GM12872 (cell line): ENCODE results near the gene GABRA1.

Experiments
- CTCF ChIP-seq: IDR thresholded peaks from 3 replicates; pipeline ENCODE4 v1.5.1; 2011; ENCODE audit warnings: low read depth, mild to moderate bottlenecking, low read length, moderate library complexity; ENCODE audit not compliant: insufficient read depth

The GABRA1 gene

GRCh38 chr5:161847941-161848391 is at the start of gene GABRA1:
Gene GABRA1, plus strand, starts transcription at chr5:161848120. Its CDS starts 2,691 bp downstream, at chr5:161850811.
- no peak for TF ChIP-seq CTCF

- TF ChIP-seq CTCF: no peak
These were observed 48.6 kb upstream of the GABRA1 start for GRCh38 chr5:161799316-161799715.

- TF ChIP-seq CTCF: no peak
These were observed 43.7 kb upstream of the GABRA1 start for GRCh38 chr5:161804263-161804662.

GRCh38 chr5:161846746-161847145 is 1.2 kb upstream of the GABRA1 start:
- no peak for TF ChIP-seq CTCF

GRCh38 chr5:161847447-161847846 is 473 bp upstream of the GABRA1 start:
- no peak for TF ChIP-seq CTCF

GRCh38 chr5:161850491-161850890 is 2.6 kb downstream of the GABRA1 start:
- no peak for TF ChIP-seq CTCF

- TF ChIP-seq CTCF: peak; percentile 17; the same call in 1 of the 3 replicates
These were observed 3.9 kb downstream of the GABRA1 start for GRCh38 chr5:161851691-161852299.
